ENCODE data around the gene ZFP92. TPM values are rescaled to one million over a fixed set of nuclear protein-coding genes. Genes with fewer than 3 reads are reported as not detected.

Gene ZFP92
- total and polyA plus RNA-seq, 2 donors (not counting 3 experiments of a cell fraction or from before 2014, with no cell fraction given), result 0.36 to 1.2 TPM

DNA sequence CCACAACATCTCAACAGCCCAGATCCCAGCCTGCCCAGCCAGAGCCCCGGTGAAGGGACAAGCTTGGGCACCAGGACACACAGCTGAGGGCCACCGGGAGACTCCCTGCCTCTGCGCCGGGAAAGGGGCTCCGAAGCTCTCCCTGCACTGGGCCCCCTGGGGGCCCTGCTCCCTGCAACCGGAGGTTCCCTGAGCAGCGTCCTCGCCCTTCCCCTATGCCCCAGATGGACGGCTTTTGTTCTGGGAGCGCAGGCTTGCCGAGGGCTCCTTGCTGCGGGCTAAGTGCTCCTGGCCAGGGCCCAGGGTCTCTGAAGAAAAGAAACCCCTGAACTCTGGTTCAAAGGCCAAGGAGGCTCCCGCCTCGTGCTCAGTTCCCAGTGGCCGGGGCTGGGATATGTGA lies 899 bp upstream of the ZFP92 start:
- CTCF ChIA-PET, result no interaction called here
- Histone ChIP-seq H3K9ac (replicated peaks; ENCODE audit: extremely low read depth, insufficient read depth, low read length) (no peak overlapping the region), H3K9me3 (replicated peaks; ENCODE audit: control insufficient read depth, insufficient read depth, low read length) (no peaks in the 10 kb centered on the region), H3K27ac (ENCODE audit: insufficient read depth, low read depth, low read length) (no peak overlapping the region), H3K9me1 (replicated peaks; ENCODE audit: control insufficient read depth, extremely low read depth, insufficient read depth, low read length) (no peaks in the 10 kb centered on the region), H3K4me1 (ENCODE audit: control insufficient read depth, extremely low read depth, insufficient read depth, low read length) (peaks cover 6% of the 10 kb centered on the region), H3K27me3 (ENCODE audit: control insufficient read depth in 2 of 2, insufficient read depth in 2 of 2, low read length in 2 of 2) (no peaks in the 10 kb centered on the region), H3K4me2 (ENCODE audit: insufficient read depth, low read length) (no peak overlapping the region), H3K79me2 (ENCODE audit: control insufficient read depth, insufficient read depth, low read length) (no peaks in the 10 kb centered on the region), H3K4me3 (replicated peaks in 1 of 3; ENCODE audit: insufficient read depth in 1 of 3, low read depth in 1 of 3, low read length in 3 of 3) (no peak overlapping the region), H4K20me1 (replicated peaks; ENCODE audit: control insufficient read depth, extremely low read depth, insufficient read depth, low read length) (no peaks in the 10 kb centered on the region), H2AFZ (ENCODE audit: low read depth, low read length) (no peak overlapping the region), H3K36me3 (ENCODE audit: control insufficient read depth in 2 of 2, extremely low read depth in 1 of 2, insufficient read depth in 2 of 2, low read length in 2 of 2) (no peaks in the 10 kb centered on the region)
- TF ChIP-seq FOS (IDR thresholded peaks at IDR 0.05; ENCODE audit: borderline replicate concordance, insufficient read depth, low read length) (no peak), POLR2A (IDR thresholded peaks at IDR 0.05; ENCODE audit: low read depth, low read length) (no peak), EZH2 (IDR thresholded peaks at IDR 0.05; ENCODE audit: borderline replicate concordance, low read depth, low read length, severe bottlenecking) (no peak), GATA2 (IDR thresholded peaks at IDR 0.05; ENCODE audit: insufficient read depth, insufficient read length, low read depth, low read length) (no peak), MYC (IDR thresholded peaks at IDR 0.05; ENCODE audit: low read depth, low read length) (no peak)
- TF ChIP-seq, protein P1, sequence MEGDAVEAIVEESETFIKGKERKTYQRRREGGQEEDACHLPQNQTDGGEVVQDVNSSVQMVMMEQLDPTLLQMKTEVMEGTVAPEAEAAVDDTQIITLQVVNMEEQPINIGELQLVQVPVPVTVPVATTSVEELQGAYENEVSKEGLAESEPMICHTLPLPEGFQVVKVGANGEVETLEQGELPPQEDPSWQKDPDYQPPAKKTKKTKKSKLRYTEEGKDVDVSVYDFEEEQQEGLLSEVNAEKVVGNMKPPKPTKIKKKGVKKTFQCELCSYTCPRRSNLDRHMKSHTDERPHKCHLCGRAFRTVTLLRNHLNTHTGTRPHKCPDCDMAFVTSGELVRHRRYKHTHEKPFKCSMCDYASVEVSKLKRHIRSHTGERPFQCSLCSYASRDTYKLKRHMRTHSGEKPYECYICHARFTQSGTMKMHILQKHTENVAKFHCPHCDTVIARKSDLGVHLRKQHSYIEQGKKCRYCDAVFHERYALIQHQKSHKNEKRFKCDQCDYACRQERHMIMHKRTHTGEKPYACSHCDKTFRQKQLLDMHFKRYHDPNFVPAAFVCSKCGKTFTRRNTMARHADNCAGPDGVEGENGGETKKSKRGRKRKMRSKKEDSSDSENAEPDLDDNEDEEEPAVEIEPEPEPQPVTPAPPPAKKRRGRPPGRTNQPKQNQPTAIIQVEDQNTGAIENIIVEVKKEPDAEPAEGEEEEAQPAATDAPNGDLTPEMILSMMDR (IDR thresholded peaks at IDR 0.05; ENCODE audit: extremely low read depth in 1 of 2, insufficient read depth in 1 of 2, low read depth in 1 of 2, low read length in 2 of 2), result no peak
- POLR2A ChIA-PET, result no interaction called here
- DNase-seq (ENCODE audit: low read depth, low spot score) (no peak), FAIRE-seq (no peak)
- no TSS peak for BruUV-seq (replicated peaks)
- dilution Hi-C loops (cut with MboI; ENCODE audit: extremely low pct_ligation_motif_present, low sequenced_read_pairs) (no loop called here), intact Hi-C loops (cut with micrococcal nuclease) (no loop called here)

DNA sequence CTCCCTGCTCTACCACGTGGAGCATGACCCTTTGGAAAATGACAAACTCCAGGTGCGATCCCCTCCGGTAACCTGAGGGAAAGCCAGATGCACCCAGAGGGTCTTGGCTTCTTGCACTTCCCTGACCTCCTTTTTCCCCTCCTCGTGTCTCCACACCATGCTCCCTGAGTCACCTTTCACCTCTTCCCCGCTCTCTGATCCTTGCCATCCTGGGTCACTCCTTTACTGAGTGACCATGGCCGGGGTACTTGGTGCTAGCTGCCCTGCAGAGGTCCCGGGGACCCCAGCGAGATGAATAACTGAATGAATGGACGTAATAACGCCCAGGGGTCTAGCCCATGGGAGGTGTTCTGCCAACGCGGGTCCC lies 401 bp upstream of the ZFP92 start:
- ChIA-PET POLR2A (no interaction called here), CTCF (no interaction called here)
- TF ChIP-seq POLR2A (IDR thresholded peaks at IDR 0.05; ENCODE audit: low read depth, low read length) (no peak), FOS (IDR thresholded peaks at IDR 0.05; ENCODE audit: borderline replicate concordance, insufficient read depth, low read length) (no peak), JUN (IDR thresholded peaks at IDR 0.05; ENCODE audit: borderline replicate concordance, insufficient read depth, insufficient read length, low read depth) (no peak), EZH2 (IDR thresholded peaks at IDR 0.05; ENCODE audit: borderline replicate concordance, low read depth, low read length, severe bottlenecking) (no peak), POLR2AphosphoS5 (IDR thresholded peaks at IDR 0.05; ENCODE audit: insufficient read depth, low read depth, low read length) (no peak), MYC (IDR thresholded peaks at IDR 0.05; ENCODE audit: low read depth, low read length) (no peak), GATA2 (IDR thresholded peaks at IDR 0.05; ENCODE audit: insufficient read depth, insufficient read length, low read depth, low read length) (no peak)
- TF ChIP-seq, protein P1 (IDR thresholded peaks at IDR 0.05; ENCODE audit: extremely low read depth in 1 of 2, insufficient read depth in 1 of 2, low read depth in 1 of 2, low read length in 2 of 2), result no peak
- TF ChIP-seq, protein P2, sequence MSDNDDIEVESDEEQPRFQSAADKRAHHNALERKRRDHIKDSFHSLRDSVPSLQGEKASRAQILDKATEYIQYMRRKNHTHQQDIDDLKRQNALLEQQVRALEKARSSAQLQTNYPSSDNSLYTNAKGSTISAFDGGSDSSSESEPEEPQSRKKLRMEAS (IDR thresholded peaks at IDR 0.05; ENCODE audit: insufficient read depth, insufficient read length), result no peak
- Histone ChIP-seq H3K36me3 (ENCODE audit: control insufficient read depth in 2 of 2, extremely low read depth in 1 of 2, insufficient read depth in 2 of 2, low read length in 2 of 2) (no peaks in the 10 kb centered on the region), H3K27ac (ENCODE audit: insufficient read depth, low read depth, low read length) (no peak overlapping the region), H4K20me1 (replicated peaks; ENCODE audit: control insufficient read depth, extremely low read depth, insufficient read depth, low read length) (no peaks in the 10 kb centered on the region), H3K4me2 (ENCODE audit: insufficient read depth, low read length) (peak overlapping the region; percentile 47), H3K27me3 (ENCODE audit: control insufficient read depth in 2 of 2, insufficient read depth in 2 of 2, low read length in 2 of 2) (no peaks in the 10 kb centered on the region), H3K4me3 (replicated peaks in 1 of 3; ENCODE audit: insufficient read depth in 1 of 3, low read depth in 1 of 3, low read length in 3 of 3) (peak overlapping the region in 2 of 3 experiments; percentile 36 to 43), H3K9me1 (replicated peaks; ENCODE audit: control insufficient read depth, extremely low read depth, insufficient read depth, low read length) (no peaks in the 10 kb centered on the region), H3K4me1 (ENCODE audit: control insufficient read depth, extremely low read depth, insufficient read depth, low read length) (peaks cover 6% of the 10 kb centered on the region), H3K9me3 (replicated peaks; ENCODE audit: control insufficient read depth, insufficient read depth, low read length) (no peaks in the 10 kb centered on the region), H3K9ac (replicated peaks; ENCODE audit: extremely low read depth, insufficient read depth, low read length) (no peak overlapping the region), H2AFZ (ENCODE audit: low read depth, low read length) (peak overlapping the region; percentile 71), H3K79me2 (ENCODE audit: control insufficient read depth, insufficient read depth, low read length) (no peaks in the 10 kb centered on the region)
- dilution Hi-C loops (cut with MboI; ENCODE audit: extremely low pct_ligation_motif_present, low sequenced_read_pairs), result no loop called here
- BruUV-seq (replicated peaks), result no TSS peak
- DNase-seq (ENCODE audit: low read depth, low spot score), result no peak
- intact Hi-C loops (cut with micrococcal nuclease), result no loop called here
- no peak for FAIRE-seq

Measured in endothelial cell of umbilical vein (primary cell).